WTC11 (cell line): ENCODE measurements around the gene MTX1. TPM values are rescaled to one million over a fixed set of nuclear protein-coding genes. Genes with fewer than 3 reads are reported as not detected.
A peak's percentile ranks its signal among the peaks of the same experiment; 100 is the strongest.

Source experiments
- ATAC-seq: fragments of 200-7000 bp; cut with Tn5 transposase; 2 replicates; pipeline ENCODE4 v1.10.0; 2021; ENCODE audit warnings: mild to moderate bottlenecking, moderate library complexity
- CTCF ChIA-PET: fragments of 300-600 bp; sonication (Branson Sonifier 250); formaldehyde crosslinking; loops from one replicate; lab custom pipeline; 2021; ENCODE audit warnings: antibody characterized with exemption; lab: Charles Lee
- POLR2A ChIA-PET: fragments of 350-600 bp; sonication (Branson Sonifier 250); formaldehyde crosslinking; loops from one replicate; lab custom pipeline; 2021; ENCODE audit warnings: antibody characterized with exemption; lab: Charles Lee
- DNase-seq: peaks from one replicate; pipeline ENCODE4 v3.0.0; 2021; ENCODE audit warnings: low spot score
- H3K27ac Mint-ChIP-seq: 2 replicates; pipeline ENCODE4 v1.8.0; 2021; ENCODE audit warnings: mixed read lengths
- H3K27me3 Mint-ChIP-seq: 2 replicates; pipeline ENCODE4 v1.8.0; 2021; ENCODE audit warnings: low read depth, mild to moderate bottlenecking, moderate library complexity, mixed read lengths
- H3K36me3 Mint-ChIP-seq: 2 replicates; pipeline ENCODE4 v1.8.0; 2021; ENCODE audit warnings: mixed read lengths
- H3K4me1 Mint-ChIP-seq: 2 replicates; pipeline ENCODE4 v1.8.0; 2022; ENCODE audit warnings: mixed read lengths
- H3K4me3 Mint-ChIP-seq: 2 replicates; pipeline ENCODE4 v1.8.0; 2021; ENCODE audit warnings: mild to moderate bottlenecking, moderate library complexity, mixed read lengths
- H3K9me3 Mint-ChIP-seq: 2 replicates; pipeline ENCODE4 v1.8.0; 2021; ENCODE audit warnings: mixed read lengths
- CREB1 ChIP-seq: sonication (generic); formaldehyde crosslinking; IDR thresholded peaks from 2 replicates; pipeline ENCODE4 v1.8.0; 2023; ENCODE audit warnings: mild to moderate bottlenecking, missing genetic modification reagents
- EMX1 ChIP-seq: fragments of 250-450 bp; sonication (Bioruptor Pico); IDR thresholded peaks from 2 replicates; pipeline ENCODE4 v1.8.0; 2021; ENCODE audit warnings: mild to moderate bottlenecking
- ESRRA ChIP-seq: sonication (generic); formaldehyde crosslinking; IDR thresholded peaks from 2 replicates; pipeline ENCODE4 v1.8.1; 2022; ENCODE audit warnings: mild to moderate bottlenecking, missing genetic modification reagents, borderline replicate concordance
- FOXK1 ChIP-seq: sonication (generic); formaldehyde crosslinking; IDR thresholded peaks from 2 replicates; pipeline ENCODE4 v1.8.0; 2022; ENCODE audit warnings: mild to moderate bottlenecking, moderate library complexity, missing genetic modification reagents
- GRHL2 ChIP-seq: fragments of 250-450 bp; sonication (Bioruptor Pico); IDR thresholded peaks from 2 replicates; pipeline ENCODE4 v1.8.0; 2022; ENCODE audit warnings: mild to moderate bottlenecking, moderate library complexity; ENCODE audit not compliant: insufficient replicate concordance, severe bottlenecking
- IRF2 ChIP-seq: sonication (generic); formaldehyde crosslinking; IDR thresholded peaks from 2 replicates; pipeline ENCODE4 v1.8.0; 2022; ENCODE audit warnings: low read depth, missing genetic modification reagents, borderline replicate concordance
- JAZF1 ChIP-seq: fragments of 250-450 bp; sonication (Bioruptor Pico); IDR thresholded peaks from 2 replicates; pipeline ENCODE4 v1.9.0; 2021; ENCODE audit warnings: moderate library complexity, mild to moderate bottlenecking, inconsistent platforms
- JUN ChIP-seq: sonication (generic); formaldehyde crosslinking; IDR thresholded peaks from 2 replicates; pipeline ENCODE4 v1.8.0; 2023; ENCODE audit warnings: mild to moderate bottlenecking, missing genetic modification reagents
- KAT7 ChIP-seq: sonication (generic); formaldehyde crosslinking; IDR thresholded peaks from 2 replicates; pipeline ENCODE4 v1.8.1; 2023; ENCODE audit warnings: missing genetic modification reagents, mild to moderate bottlenecking, borderline replicate concordance
- OVOL2 ChIP-seq: fragments of 250-450 bp; sonication (Bioruptor Pico); IDR thresholded peaks from 2 replicates; pipeline ENCODE4 v1.9.0; 2021; ENCODE audit warnings: mild to moderate bottlenecking, borderline replicate concordance
- PRRX2 ChIP-seq: fragments of 250-450 bp; sonication (Bioruptor Pico); IDR thresholded peaks from 2 replicates; pipeline ENCODE4 v1.8.0; 2021; ENCODE audit warnings: mild to moderate bottlenecking
- SOX15 ChIP-seq: fragments of 250-450 bp; sonication (Bioruptor Pico); IDR thresholded peaks from 2 replicates; pipeline ENCODE4 v1.9.0; 2021; ENCODE audit warnings: mild to moderate bottlenecking
- SP1 ChIP-seq: sonication (generic); formaldehyde crosslinking; conservative IDR thresholded peaks from 2 replicates; pipeline ENCODE4 v1.8.1; 2022; ENCODE audit warnings: missing genetic modification reagents
- TCF7 ChIP-seq: sonication (generic); formaldehyde crosslinking; IDR thresholded peaks from 2 replicates; pipeline ENCODE4 v1.8.0; 2022; ENCODE audit warnings: mild to moderate bottlenecking, low read depth, missing genetic modification reagents, moderate library complexity
- TEAD1 ChIP-seq: sonication (generic); formaldehyde crosslinking; IDR thresholded peaks from 2 replicates; pipeline ENCODE4 v1.8.0; 2022; ENCODE audit warnings: mild to moderate bottlenecking, missing genetic modification reagents
- USF2 ChIP-seq: sonication (generic); formaldehyde crosslinking; IDR thresholded peaks from 2 replicates; pipeline ENCODE4 v1.8.1; 2023; ENCODE audit warnings: mild to moderate bottlenecking, missing genetic modification reagents, moderate library complexity
- ZNF138 ChIP-seq: sonication (generic); formaldehyde crosslinking; conservative IDR thresholded peaks from 2 replicates; pipeline ENCODE4 v1.8.1; 2022; ENCODE audit warnings: mild to moderate bottlenecking, moderate library complexity, missing genetic modification reagents
- ZNF219 ChIP-seq: sonication (generic); formaldehyde crosslinking; IDR thresholded peaks from 2 replicates; pipeline ENCODE4 v1.8.0; 2023; ENCODE audit warnings: missing genetic modification reagents, mild to moderate bottlenecking, borderline replicate concordance
- ZNF232 ChIP-seq: sonication (generic); formaldehyde crosslinking; IDR thresholded peaks from 2 replicates; pipeline ENCODE4 v1.8.0; 2022; ENCODE audit warnings: mild to moderate bottlenecking, missing genetic modification reagents
- ZNF396 ChIP-seq: fragments of 250-450 bp; sonication (Bioruptor Pico); IDR thresholded peaks from 2 replicates; pipeline ENCODE4 v1.8.0; 2021; ENCODE audit warnings: mild to moderate bottlenecking, moderate library complexity, borderline replicate concordance
- total RNA-seq: library from RNA; stranded (reverse); gene quantifications from 3 replicates; pipeline ENCODE4 v1.2.3, GENCODE V29; 2021
- TF ChIP-seq, protein P1 (sequence below): sonication (generic); formaldehyde crosslinking; IDR thresholded peaks from 2 replicates; pipeline ENCODE4 v1.8.0; 2023; ENCODE audit warnings: mild to moderate bottlenecking, missing genetic modification reagents
- TF ChIP-seq, protein P2 (sequence below): sonication (generic); formaldehyde crosslinking; IDR thresholded peaks from 2 replicates; pipeline ENCODE4 v1.8.1; 2022; ENCODE audit warnings: missing genetic modification reagents, borderline replicate concordance

The MTX1 gene
- total RNA-seq, 1 experiment from 2014 or later: 62.8 TPM

- TF ChIP-seq PRRX2 (no peak), JAZF1 (CRISPR knock-in tag) (no peak), ZNF396 (no peak), TCF7 (CRISPR knock-in tag) (no peak), SOX15 (CRISPR knock-in tag) (no peak), USF2 (no peak), GRHL2 (no peak), OVOL2 (CRISPR knock-in tag) (no peak)
- TF ChIP-seq, protein P1, sequence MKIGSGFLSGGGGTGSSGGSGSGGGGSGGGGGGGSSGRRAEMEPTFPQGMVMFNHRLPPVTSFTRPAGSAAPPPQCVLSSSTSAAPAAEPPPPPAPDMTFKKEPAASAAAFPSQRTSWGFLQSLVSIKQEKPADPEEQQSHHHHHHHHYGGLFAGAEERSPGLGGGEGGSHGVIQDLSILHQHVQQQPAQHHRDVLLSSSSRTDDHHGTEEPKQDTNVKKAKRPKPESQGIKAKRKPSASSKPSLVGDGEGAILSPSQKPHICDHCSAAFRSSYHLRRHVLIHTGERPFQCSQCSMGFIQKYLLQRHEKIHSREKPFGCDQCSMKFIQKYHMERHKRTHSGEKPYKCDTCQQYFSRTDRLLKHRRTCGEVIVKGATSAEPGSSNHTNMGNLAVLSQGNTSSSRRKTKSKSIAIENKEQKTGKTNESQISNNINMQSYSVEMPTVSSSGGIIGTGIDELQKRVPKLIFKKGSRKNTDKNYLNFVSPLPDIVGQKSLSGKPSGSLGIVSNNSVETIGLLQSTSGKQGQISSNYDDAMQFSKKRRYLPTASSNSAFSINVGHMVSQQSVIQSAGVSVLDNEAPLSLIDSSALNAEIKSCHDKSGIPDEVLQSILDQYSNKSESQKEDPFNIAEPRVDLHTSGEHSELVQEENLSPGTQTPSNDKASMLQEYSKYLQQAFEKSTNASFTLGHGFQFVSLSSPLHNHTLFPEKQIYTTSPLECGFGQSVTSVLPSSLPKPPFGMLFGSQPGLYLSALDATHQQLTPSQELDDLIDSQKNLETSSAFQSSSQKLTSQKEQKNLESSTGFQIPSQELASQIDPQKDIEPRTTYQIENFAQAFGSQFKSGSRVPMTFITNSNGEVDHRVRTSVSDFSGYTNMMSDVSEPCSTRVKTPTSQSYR (CRISPR knock-in tag): no peak
- TF ChIP-seq, all 79 proteins: peak for 0
- Mint-ChIP-seq H3K27ac (peak overlapping the region; percentile 87), H3K4me1 (peaks cover 29% of the 10 kb centered on the region), H3K36me3 (peaks cover 9% of the 10 kb centered on the region), H3K4me3 (no peak overlapping the region), H3K27me3 (no peaks in the 10 kb centered on the region), H3K9me3 (no peaks in the 10 kb centered on the region)
- ATAC-seq: no peak
- no peak for DNase-seq
- ChIA-PET POLR2A (interaction anchor here (0.9 to 2.1 kb wide), 2 partner anchors 9 to 10 kb away, joined by 3 to 9 read pairs; no protein-coding TSS in a partner anchor), CTCF (interaction anchor here (1.1 to 4.5 kb wide), 10 partner anchors 8 to 187 kb away, joined by 3 to 39 read pairs (median 9); partner anchors contain the start of gene KRTCAP2)
These were observed 22.8 kb upstream of the MTX1 start for GRCh38 chr1:155185783-155186066.

DNA sequence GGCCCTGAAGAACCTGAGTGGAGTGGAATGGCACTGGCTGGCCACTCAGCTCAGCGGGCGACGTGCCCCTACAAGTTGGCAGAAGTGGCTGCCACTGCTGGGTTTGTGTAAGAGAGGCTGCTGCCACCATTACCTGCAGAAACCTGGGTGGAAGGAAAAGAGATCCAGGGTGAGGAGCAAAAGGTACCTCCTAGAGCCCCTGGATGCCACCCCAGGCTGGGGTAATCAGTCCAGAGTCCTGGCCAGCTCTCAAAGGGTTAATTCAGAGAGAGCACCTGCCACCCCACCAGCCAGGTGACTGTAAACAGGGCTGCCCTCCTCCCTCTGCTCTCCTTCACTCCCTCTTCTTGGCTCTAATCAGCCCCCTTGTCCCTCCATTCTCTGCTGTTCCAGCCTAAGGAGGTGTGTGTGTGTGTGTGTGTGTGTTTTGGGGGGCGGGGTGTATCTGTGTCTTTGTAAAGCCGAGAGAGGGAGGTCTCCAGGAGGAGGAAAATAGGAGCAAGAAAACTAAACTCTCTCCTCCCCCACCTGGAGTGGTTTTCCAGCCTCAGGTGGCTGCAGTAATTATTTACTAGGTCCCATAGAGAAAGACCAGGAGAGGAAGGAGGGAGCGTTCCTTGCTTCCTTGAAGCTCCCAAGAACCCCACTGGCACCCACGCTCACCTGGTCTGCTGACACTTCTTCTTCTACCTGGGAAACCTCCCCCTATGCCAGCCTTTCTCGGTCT, 22.3 kb upstream of the MTX1 start:
- DNase-seq (no peak), ATAC-seq (peak; percentile 51)
- ChIA-PET CTCF (interaction anchor here (1.1 to 4.5 kb wide), 10 partner anchors 8 to 187 kb away, joined by 3 to 39 read pairs (median 9); partner anchors contain the start of gene KRTCAP2), POLR2A (interaction anchor here (0.9 to 2.1 kb wide), 2 partner anchors 9 to 10 kb away, joined by 3 to 9 read pairs; no protein-coding TSS in a partner anchor)
- Mint-ChIP-seq H3K27ac (peak overlapping the region; percentile 57; the same call in 1 of the 2 replicates), H3K4me3 (0 out of 2 replicates have a peak overlapping the region, but pooled peaks have one; percentile 40), H3K36me3 (peaks cover 8% of the 10 kb centered on the region), H3K4me1 (peaks cover 29% of the 10 kb centered on the region), H3K27me3 (no peaks in the 10 kb centered on the region), H3K9me3 (no peaks in the 10 kb centered on the region)
- TF ChIP-seq ESRRA (CRISPR knock-in tag): no peak

DNA sequence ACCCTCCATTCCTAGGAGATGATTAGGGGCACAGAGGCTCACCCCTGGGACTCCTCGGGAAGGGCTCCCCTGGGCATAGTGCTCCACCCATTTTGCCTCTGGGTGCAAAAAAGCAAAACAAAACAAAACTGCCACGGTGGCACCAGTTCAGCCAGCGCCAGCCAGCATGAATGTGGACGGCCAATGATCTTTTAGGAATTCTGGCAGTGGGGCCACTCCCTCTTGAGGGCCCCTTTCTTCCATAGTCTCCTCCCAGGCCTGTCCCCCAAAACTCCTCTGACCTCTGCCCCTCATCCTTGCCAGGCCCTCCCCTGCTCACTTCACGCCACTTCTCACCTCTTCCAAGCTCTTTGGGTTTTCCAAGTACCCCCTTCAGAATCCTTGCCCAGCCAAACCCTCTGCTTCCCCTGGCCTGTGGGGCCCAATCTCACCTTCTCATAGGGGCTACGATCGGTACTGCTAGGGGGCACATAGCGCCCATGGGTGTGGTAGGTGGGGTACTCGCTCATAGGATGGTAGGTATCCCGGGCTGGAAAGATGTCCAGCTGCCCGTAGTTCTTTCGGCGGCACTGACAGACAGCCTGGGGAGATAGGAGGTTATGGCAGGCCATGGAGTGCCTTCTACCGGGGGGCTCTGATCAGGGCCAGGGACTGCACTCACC, 21.6 kb upstream of the MTX1 start:
- ChIA-PET POLR2A (interaction anchor here (2.1 kb wide), 1 partner anchor 9 kb away, joined by 9 read pairs; no protein-coding TSS in a partner anchor), CTCF (interaction anchor here (0.7 to 4.5 kb wide), 8 partner anchors 9 to 188 kb away, joined by 3 to 37 read pairs (median 7); partner anchors contain the start of gene KRTCAP2)
- Mint-ChIP-seq H3K4me3 (no peak overlapping the region), H3K4me1 (peaks cover 31% of the 10 kb centered on the region), H3K27me3 (no peaks in the 10 kb centered on the region), H3K9me3 (no peaks in the 10 kb centered on the region), H3K27ac (peak overlapping the region; percentile 27), H3K36me3 (peaks cover 4% of the 10 kb centered on the region)
- DNase-seq (no peak), ATAC-seq (no peak)
- TF ChIP-seq EMX1 (CRISPR knock-in tag): no peak
- TF ChIP-seq ESRRA (CRISPR knock-in tag): no peak
- TF ChIP-seq, protein P1 (CRISPR knock-in tag): no peak
- TF ChIP-seq, protein P2, sequence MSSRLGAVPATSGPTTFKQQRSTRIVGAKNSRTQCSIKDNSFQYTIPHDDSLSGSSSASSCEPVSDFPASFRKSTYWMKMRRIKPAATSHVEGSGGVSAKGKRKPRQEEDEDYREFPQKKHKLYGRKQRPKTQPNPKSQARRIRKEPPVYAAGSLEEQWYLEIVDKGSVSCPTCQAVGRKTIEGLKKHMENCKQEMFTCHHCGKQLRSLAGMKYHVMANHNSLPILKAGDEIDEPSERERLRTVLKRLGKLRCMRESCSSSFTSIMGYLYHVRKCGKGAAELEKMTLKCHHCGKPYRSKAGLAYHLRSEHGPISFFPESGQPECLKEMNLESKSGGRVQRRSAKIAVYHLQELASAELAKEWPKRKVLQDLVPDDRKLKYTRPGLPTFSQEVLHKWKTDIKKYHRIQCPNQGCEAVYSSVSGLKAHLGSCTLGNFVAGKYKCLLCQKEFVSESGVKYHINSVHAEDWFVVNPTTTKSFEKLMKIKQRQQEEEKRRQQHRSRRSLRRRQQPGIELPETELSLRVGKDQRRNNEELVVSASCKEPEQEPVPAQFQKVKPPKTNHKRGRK: no peak
- no peak for TF ChIP-seq KAT7
- no peak for TF ChIP-seq IRF2 (CRISPR knock-in tag)
- no peak for TF ChIP-seq ZNF219 (CRISPR knock-in tag)
- no peak for TF ChIP-seq PRRX2
- TF ChIP-seq FOXK1: no peak
- no peak for TF ChIP-seq GRHL2
- TF ChIP-seq CREB1 (CRISPR knock-in tag): no peak
- no peak for TF ChIP-seq JUN (CRISPR knock-in tag)
- TF ChIP-seq ZNF232 (CRISPR knock-in tag): no peak
- TF ChIP-seq ZNF138: no peak
- no peak for TF ChIP-seq SP1
- TF ChIP-seq TEAD1 (CRISPR knock-in tag): no peak
